ENCODE results near the gene ITPRIPL1.

GRCh38 chr2:96325884-96326255 is 753 bp downstream of the ITPRIPL1 start:
- no peak for TF ChIP-seq CTCF (IDR thresholded peaks at IDR 0.05)
- no peak for TF ChIP-seq POLR2AphosphoS5 (IDR thresholded peaks at IDR 0.05; ENCODE audit: low read depth, low read length)
- no peak for TF ChIP-seq RFX5 (IDR thresholded peaks at IDR 0.05; ENCODE audit: low read length)
- no peak for TF ChIP-seq CHD2 (IDR thresholded peaks at IDR 0.05; ENCODE audit: low read length, partially characterized antibody)
- TF ChIP-seq IRF3 (IDR thresholded peaks at IDR 0.05; ENCODE audit: low read depth, low read length), result no peak
- no peak for TF ChIP-seq SIN3A (IDR thresholded peaks at IDR 0.05; ENCODE audit: borderline replicate concordance, low read depth, low read length)
